SU-DHL-6 (cell line): ENCODE results near the gene KLHL22.

Experiments
- EZH2phosphoT487 ChIP-seq: fragments of 200-600 bp; sonication (generic), shearing (Covaris generic); conservative IDR thresholded peaks from 2 replicates; pipeline ENCODE4 v1.6.1; 2018; ENCODE audit warnings: mild to moderate bottlenecking, antibody characterized with exemption, low read length, moderate library complexity, mixed read lengths
- TF ChIP-seq, protein P1 (sequence below): fragments of 200-600 bp; sonication (generic); IDR thresholded peaks from one replicate; pipeline ENCODE4 v1.5.1; 2017; ENCODE audit warnings: antibody characterized with exemption, mild to moderate bottlenecking, low read length, moderate library complexity; ENCODE audit not compliant: insufficient read depth, poor library complexity, severe bottlenecking

GRCh38 chr22:20471126-20471833 lies 24.3 kb downstream of the KLHL22 start:
- TF ChIP-seq EZH2phosphoT487 = no peak
- TF ChIP-seq, protein P1, sequence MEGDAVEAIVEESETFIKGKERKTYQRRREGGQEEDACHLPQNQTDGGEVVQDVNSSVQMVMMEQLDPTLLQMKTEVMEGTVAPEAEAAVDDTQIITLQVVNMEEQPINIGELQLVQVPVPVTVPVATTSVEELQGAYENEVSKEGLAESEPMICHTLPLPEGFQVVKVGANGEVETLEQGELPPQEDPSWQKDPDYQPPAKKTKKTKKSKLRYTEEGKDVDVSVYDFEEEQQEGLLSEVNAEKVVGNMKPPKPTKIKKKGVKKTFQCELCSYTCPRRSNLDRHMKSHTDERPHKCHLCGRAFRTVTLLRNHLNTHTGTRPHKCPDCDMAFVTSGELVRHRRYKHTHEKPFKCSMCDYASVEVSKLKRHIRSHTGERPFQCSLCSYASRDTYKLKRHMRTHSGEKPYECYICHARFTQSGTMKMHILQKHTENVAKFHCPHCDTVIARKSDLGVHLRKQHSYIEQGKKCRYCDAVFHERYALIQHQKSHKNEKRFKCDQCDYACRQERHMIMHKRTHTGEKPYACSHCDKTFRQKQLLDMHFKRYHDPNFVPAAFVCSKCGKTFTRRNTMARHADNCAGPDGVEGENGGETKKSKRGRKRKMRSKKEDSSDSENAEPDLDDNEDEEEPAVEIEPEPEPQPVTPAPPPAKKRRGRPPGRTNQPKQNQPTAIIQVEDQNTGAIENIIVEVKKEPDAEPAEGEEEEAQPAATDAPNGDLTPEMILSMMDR = no peak
